Cardiac fibroblast (primary cell): Measurements from ENCODE around the gene STC2.

Experiments used
- DNase-seq, 2 donors: peaks; one replicate each; pipeline versions ENCODE4 v3.0.0 to v3.0.0-alpha.2; 2010; ENCODE audit warnings: low read depth in 2 of 2
- H3K4me3 ChIP-seq, 2 donors: replicated peaks in 1 of 2; 1 replicate in 1 of 2; 2 replicates in 1 of 2; pipeline ENCODE4 v1.5.1; 2011; ENCODE audit warnings: low read depth in 2 of 2, low read length in 2 of 2, mild to moderate bottlenecking in 2 of 2, moderate library complexity in 1 of 2
- CTCF ChIP-seq: IDR thresholded peaks from one replicate; pipeline ENCODE4 v1.5.1; 2011; ENCODE audit warnings: low read depth, mild to moderate bottlenecking, low read length, inconsistent platforms

Gene STC2

GRCh38 chr5:173334808-173335207 is 6.6 kb upstream of the STC2 start:
- TF ChIP-seq CTCF = no peak

GRCh38 chr5:173333925-173334661 is 5.9 kb upstream of the STC2 start:
- no peak for TF ChIP-seq CTCF
- no peak overlapping the region for H3K4me3 ChIP-seq

More at GRCh38 chr5:173334808-173335207, 6.6 kb upstream of the STC2 start:
- DNase-seq = peak in 1 of 2 donors; percentile 68
- no peak overlapping the region for H3K4me3 ChIP-seq

GRCh38 chr5:173331956-173332479 is 3.8 kb upstream of the STC2 start:
- peak; percentile 96 for TF ChIP-seq CTCF
- H3K4me3 ChIP-seq = no peak overlapping the region
- peak; percentile 91 to 92 for DNase-seq

More at GRCh38 chr5:173333925-173334661, 5.9 kb upstream of the STC2 start:
- DNase-seq = peak; percentile 83 to 95

- H3K4me3 ChIP-seq = no peak overlapping the region
- no peak for TF ChIP-seq CTCF
- no peak for DNase-seq
Observed at GRCh38 chr5:173331287-173331686, 3.1 kb upstream of the STC2 start.

GRCh38 chr5:173330338-173331206 is 2.4 kb upstream of the STC2 start:
- no peak for TF ChIP-seq CTCF
- no peak for DNase-seq
- H3K4me3 ChIP-seq = peak overlapping the region in 1 of 2 donors; percentile 85

- no peak for TF ChIP-seq CTCF
- peak overlapping the region; percentile 76 to 85 for H3K4me3 ChIP-seq
- DNase-seq = no peak
Observed at GRCh38 chr5:173329491-173330337, 1.5 kb upstream of the STC2 start.
